ENCODE measurements around the gene PRKAR1B. TPM values are rescaled to one million over a fixed set of nuclear protein-coding genes. Genes with fewer than 3 reads are reported as not detected.

The PRKAR1B gene
- 37.1 TPM for total RNA-seq

DNA sequence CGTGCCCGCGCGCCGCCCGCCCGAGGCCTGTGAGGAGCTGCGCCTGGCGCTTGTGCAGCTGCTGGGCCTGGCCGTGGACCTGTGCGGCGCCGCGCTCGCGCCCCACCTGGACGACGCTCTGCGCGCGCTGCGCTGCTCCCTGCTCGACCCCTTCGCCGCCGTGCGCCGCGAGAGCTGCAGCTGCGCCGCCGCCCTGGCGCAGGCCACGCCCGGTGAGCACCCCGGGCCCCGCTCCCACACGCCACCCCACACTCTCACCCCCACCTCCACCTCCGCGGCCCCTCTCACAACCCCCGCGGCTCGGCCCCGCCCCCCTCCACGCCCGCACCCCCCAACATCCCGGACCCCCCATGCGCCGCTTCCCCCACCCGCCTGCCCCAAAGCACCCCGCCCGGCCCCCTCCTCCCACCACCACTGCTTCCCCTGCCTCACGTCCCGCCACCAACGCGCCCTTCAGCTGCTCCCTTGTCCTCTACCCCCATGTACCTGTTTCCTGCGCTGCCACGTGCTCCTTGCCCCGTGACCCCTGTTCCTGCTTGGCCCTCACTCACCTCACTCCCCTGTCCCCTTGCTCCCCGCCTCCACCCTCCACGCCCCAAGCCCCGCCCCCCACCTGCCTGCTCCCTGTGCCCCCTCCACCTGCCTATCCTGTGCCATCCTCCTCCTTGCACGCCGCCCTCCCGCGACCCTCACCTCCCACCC, at the start of gene PRKAR1B:
PRKAR1B (minus strand) TSS at position 178 of the 702 bp plus-strand sequence. CDS start 15,776 bp downstream, outside the sequence.

GRCh38 chr7:726084-726853, 812 bp downstream of the PRKAR1B start, which contains the start of gene DNAAF5:
TSS of gene DNAAF5 (plus strand) at chr7:726699. CDS start at chr7:726721, 22 bp downstream.

DNA sequence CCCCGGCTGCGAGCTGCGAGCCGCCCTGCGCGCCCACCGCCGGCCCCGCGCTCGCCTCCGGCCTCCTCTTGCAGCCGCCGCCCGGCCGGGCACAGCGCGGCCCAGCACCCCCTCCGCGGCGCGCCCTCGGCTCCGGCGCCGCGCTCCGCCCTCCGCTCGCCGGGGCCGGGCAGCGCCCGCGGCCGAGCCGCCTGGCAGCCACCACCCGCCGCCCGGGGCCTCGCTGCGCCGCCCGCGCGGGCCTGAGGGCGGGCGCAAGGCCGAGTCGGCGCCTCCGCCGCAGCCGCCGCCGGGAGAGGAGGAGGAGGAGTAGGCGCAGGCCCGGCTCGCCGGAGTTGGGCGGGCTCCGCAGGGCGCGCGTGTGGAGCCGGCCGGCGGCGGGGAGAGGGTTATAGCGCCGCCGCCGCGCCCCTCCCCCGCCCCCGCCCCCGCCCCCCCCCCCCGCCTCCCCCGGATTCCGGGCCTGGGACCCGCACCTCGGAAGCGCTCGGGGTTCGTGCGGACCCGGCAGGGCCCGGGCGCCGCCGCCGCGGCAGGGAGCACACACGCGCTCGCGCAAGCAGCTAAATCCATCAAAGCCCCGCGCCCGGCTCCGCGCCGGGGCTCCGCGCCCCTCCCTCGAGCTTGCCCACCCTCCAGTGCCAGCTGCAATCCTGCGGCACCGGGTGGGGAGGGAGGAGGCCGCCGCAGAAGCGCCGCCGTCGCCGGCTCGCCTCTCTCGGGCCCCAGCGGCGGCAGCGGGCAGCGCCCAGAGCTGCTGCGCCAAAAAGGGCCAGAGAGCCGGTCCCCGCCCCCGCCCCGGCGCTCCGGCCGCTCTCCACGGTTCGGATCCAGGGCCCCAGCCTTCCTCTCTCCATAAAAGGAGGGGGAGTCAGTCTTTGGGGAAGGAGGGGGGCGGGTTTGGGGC, 207.3 kb downstream of the PRKAR1B start, which contains the start of gene PDGFA:
PDGFA (minus strand) TSS at position 363 of the 907 bp plus-strand sequence. CDS start 845 bp downstream, outside the sequence.

Other genes starting within 250 kb of the PRKAR1B start
- gene PDGFA, start 207.4 kb downstream of the PRKAR1B start, total RNA-seq: 18.0 TPM
- 24.9 TPM for gene DNAAF5, start 582 bp downstream of the PRKAR1B start, total RNA-seq
- 474 TPM for gene SUN1, start 105.2 kb upstream of the PRKAR1B start, total RNA-seq
- gene GET4, start 149.3 kb upstream of the PRKAR1B start, total RNA-seq: 40.3 TPM
- gene ADAP1, start 227.4 kb upstream of the PRKAR1B start, total RNA-seq: 11.3 TPM
- gene COX19, start 248.3 kb upstream of the PRKAR1B start, total RNA-seq: 15.0 TPM

All from camera-type eye (tissue), 1 donor.